ENCODE data around the gene CNGA3. TPM values are rescaled to one million over a fixed set of nuclear protein-coding genes. Genes with fewer than 3 reads are reported as not detected.

The CNGA3 gene
- total RNA-seq, 6 experiments from 2014 or later, result not detected

GRCh38 chr2:98324181-98324580, 22.1 kb upstream of the CNGA3 start:
- no peaks in the 10 kb centered on the region for H3K4me1 ChIP-seq
- intact Hi-C loops (cut with DNase I), result no loop called here
- TF ChIP-seq POLR2A (IDR thresholded peaks at IDR 0.05) (no peak), CTCF (IDR thresholded peaks at IDR 0.05) (no peak)
- no peak overlapping the region for H3K4me3 ChIP-seq
- no peaks in the 10 kb centered on the region for H3K9me3 ChIP-seq
- no peak for DNase-seq
- H3K27me3 ChIP-seq, result no peaks in the 10 kb centered on the region
- no peaks in the 10 kb centered on the region for H3K36me3 ChIP-seq
- 54% methylated on average over 2 of the region's 2 CpGs for WGBS (ENCODE audit: insufficient coverage, low coverage, low lambda C conversion rate, missing lambda C conversion rate)
- no peak for ATAC-seq
- no peak overlapping the region for H3K27ac ChIP-seq

GRCh38 chr2:98327776-98328175, 18.5 kb upstream of the CNGA3 start:
- Histone ChIP-seq H3K36me3 (no peaks in the 10 kb centered on the region), H3K27me3 (no peaks in the 10 kb centered on the region), H3K9me3 (no peaks in the 10 kb centered on the region), H3K4me1 (no peaks in the 10 kb centered on the region), H3K4me3 (no peak overlapping the region), H3K27ac (no peak overlapping the region)
- TF ChIP-seq POLR2A (IDR thresholded peaks at IDR 0.05) (no peak), CTCF (IDR thresholded peaks at IDR 0.05) (no peak)
- WGBS (ENCODE audit: insufficient coverage, low coverage, low lambda C conversion rate, missing lambda C conversion rate), result 91% methylated on average over 4 of the region's 4 CpGs
- ATAC-seq, result no peak
- no peak for DNase-seq
- intact Hi-C loops (cut with DNase I), result no loop called here

- no peak for TF ChIP-seq CTCF (IDR thresholded peaks at IDR 0.05)
- no peak for TF ChIP-seq POLR2A (IDR thresholded peaks at IDR 0.05)
- Histone ChIP-seq H3K4me3 (no peak overlapping the region), H3K4me1 (no peaks in the 10 kb centered on the region), H3K36me3 (no peaks in the 10 kb centered on the region), H3K27me3 (no peaks in the 10 kb centered on the region), H3K27ac (no peak overlapping the region), H3K9me3 (no peaks in the 10 kb centered on the region)
- intact Hi-C loops (cut with DNase I), result no loop called here
- DNase-seq (no peak), ATAC-seq (no peak)
- 81% methylated on average over 4 of the region's 4 CpGs for WGBS (ENCODE audit: insufficient coverage, low coverage, low lambda C conversion rate, missing lambda C conversion rate)
These were observed 16.7 kb upstream of the CNGA3 start for GRCh38 chr2:98329549-98329948.

GRCh38 chr2:98332989-98333388, 13.3 kb upstream of the CNGA3 start:
- WGBS (ENCODE audit: insufficient coverage, low coverage, low lambda C conversion rate, missing lambda C conversion rate), result 87% methylated on average over 5 of the region's 5 CpGs
- DNase-seq (no peak), ATAC-seq (no peak)
- intact Hi-C loops (cut with DNase I), result no loop called here
- Histone ChIP-seq H3K27me3 (no peaks in the 10 kb centered on the region), H3K4me3 (no peak overlapping the region), H3K36me3 (no peaks in the 10 kb centered on the region), H3K4me1 (no peaks in the 10 kb centered on the region), H3K27ac (no peak overlapping the region), H3K9me3 (peaks cover 0 to under 1% (median 0%) of the 10 kb centered on the region in 4 donors)
- TF ChIP-seq POLR2A (IDR thresholded peaks at IDR 0.05) (no peak), CTCF (IDR thresholded peaks at IDR 0.05) (no peak)

GRCh38 chr2:98333922-98334321, 12.3 kb upstream of the CNGA3 start:
- H3K4me3 ChIP-seq, result no peak overlapping the region
- WGBS (ENCODE audit: insufficient coverage, low coverage, low lambda C conversion rate, missing lambda C conversion rate), result 37% methylated on average over 2 of the region's 2 CpGs
- no peak for DNase-seq
- TF ChIP-seq POLR2A (IDR thresholded peaks at IDR 0.05) (no peak), CTCF (IDR thresholded peaks at IDR 0.05) (no peak)
- peaks cover 0 to 3% (median 0%) of the 10 kb centered on the region in 4 donors for H3K9me3 ChIP-seq
- ATAC-seq, result no peak
- no peak overlapping the region for H3K27ac ChIP-seq
- no peaks in the 10 kb centered on the region for H3K27me3 ChIP-seq
- no peaks in the 10 kb centered on the region for H3K36me3 ChIP-seq
- intact Hi-C loops (cut with DNase I), result no loop called here
- H3K4me1 ChIP-seq, result no peaks in the 10 kb centered on the region
